GM13976 (cell line): ENCODE data around the gene TUBA1C.

Experiments used
- DNase-seq: peaks from one replicate; pipeline ENCODE4 v3.0.0; 2012; ENCODE audit warnings: low spot score
- in situ Hi-C: fragments of 300-500 bp; cut with MboI; formaldehyde crosslinking; loops from one replicate; pipeline ENCODE4 v1.12.0; 2022; ENCODE audit warnings: low sequenced_read_pairs, mixed read lengths, inconsistent platforms; ENCODE audit not compliant: unreplicated experiment
- TF ChIP-seq, protein P1 (sequence below): IDR thresholded peaks from 2 replicates; pipeline ENCODE4 v1.5.1; 2012; ENCODE audit warnings: borderline replicate concordance, mild to moderate bottlenecking; ENCODE audit not compliant: insufficient read depth; ENCODE audit errors: extremely low read depth, missing control alignments, control extremely low read depth

TUBA1C gene

DNA sequence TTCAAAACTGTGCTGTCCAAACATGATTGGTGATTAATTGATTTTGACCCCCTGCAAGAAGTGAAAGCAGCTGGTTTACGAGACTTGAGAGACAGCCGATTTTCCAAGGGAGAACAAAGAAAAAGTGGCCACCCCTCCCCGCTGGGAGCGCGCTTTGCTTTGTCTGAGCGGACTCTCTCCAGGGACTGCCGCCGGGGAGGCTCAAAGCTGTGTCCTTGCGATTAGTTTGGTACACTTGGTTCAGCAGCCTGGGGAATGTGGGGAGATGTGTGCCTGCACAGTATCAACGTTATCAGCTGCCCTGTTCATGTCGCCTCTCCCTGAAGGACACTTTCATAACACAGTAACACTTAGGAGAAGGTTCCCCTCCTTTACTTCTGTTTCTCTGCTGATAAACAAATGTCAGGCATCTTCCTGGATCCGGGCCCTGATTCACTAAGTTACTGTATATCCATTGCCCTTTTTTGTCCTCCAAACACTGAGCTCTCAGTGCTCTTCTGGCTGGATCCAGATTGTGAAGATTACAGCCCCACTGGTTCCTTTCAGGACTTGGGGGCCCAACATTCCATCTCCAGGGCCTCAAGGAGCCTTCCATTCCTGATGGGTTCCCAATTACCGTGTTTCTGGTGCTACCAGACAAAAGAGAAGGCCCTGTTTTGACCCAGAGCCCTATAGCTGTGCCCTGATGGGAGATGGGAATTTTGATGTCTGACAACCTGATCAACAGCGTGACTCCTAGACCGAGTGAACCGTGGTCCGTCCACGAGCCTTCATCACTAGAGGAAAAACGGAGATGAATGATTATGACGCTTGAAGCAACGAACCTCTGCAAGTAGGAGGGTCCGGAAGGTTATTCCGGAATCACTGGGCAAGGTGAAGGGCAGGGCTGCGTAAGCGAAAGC is 31.7 kb upstream of the TUBA1C start:
- no peak for DNase-seq
- TF ChIP-seq, protein P1, sequence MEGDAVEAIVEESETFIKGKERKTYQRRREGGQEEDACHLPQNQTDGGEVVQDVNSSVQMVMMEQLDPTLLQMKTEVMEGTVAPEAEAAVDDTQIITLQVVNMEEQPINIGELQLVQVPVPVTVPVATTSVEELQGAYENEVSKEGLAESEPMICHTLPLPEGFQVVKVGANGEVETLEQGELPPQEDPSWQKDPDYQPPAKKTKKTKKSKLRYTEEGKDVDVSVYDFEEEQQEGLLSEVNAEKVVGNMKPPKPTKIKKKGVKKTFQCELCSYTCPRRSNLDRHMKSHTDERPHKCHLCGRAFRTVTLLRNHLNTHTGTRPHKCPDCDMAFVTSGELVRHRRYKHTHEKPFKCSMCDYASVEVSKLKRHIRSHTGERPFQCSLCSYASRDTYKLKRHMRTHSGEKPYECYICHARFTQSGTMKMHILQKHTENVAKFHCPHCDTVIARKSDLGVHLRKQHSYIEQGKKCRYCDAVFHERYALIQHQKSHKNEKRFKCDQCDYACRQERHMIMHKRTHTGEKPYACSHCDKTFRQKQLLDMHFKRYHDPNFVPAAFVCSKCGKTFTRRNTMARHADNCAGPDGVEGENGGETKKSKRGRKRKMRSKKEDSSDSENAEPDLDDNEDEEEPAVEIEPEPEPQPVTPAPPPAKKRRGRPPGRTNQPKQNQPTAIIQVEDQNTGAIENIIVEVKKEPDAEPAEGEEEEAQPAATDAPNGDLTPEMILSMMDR: no peak
- in situ Hi-C loops: loop anchor here (10.0 kb wide), 1 partner anchor 168 kb away; the partner anchor contains the start of genes KMT2D and RHEBL1

DNA sequence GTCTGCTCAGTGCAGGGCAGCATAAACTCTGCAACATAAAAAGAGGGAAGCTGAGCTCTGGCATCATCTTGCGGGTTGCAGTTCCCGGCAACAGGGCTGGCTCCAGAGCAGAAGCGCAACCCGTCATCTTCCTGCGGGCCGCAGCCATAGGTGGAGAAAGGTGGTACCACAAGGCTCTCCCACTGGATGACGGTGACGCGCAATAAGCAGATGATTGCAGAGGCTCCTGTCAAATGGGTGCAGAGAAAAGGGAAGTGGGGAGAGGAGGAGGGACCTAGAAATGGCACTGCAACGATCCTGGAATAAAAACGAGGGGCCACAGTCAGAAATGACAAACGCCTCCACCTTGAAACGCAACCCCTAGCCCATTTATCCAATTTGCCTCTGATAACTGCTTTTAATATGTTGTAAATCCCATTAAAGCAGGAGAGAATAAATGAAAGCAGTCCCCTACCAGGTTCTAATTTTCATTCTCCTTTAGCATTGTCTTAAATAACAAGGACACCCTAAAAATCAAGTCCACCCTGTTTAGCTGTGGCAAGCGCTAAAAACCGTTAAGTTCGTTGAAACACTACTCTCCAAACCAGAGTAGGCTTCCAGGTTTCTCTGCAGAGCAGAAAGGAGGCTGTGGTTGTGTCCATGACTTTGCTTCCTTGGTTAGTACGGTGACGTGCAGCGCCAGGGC is 30.9 kb upstream of the TUBA1C start:
- TF ChIP-seq, protein P1: no peak
- in situ Hi-C loops: loop anchor here (10.0 kb wide), 1 partner anchor 169 kb away; the partner anchor contains the start of genes KMT2D and RHEBL1
- DNase-seq: peak; percentile 49

DNA sequence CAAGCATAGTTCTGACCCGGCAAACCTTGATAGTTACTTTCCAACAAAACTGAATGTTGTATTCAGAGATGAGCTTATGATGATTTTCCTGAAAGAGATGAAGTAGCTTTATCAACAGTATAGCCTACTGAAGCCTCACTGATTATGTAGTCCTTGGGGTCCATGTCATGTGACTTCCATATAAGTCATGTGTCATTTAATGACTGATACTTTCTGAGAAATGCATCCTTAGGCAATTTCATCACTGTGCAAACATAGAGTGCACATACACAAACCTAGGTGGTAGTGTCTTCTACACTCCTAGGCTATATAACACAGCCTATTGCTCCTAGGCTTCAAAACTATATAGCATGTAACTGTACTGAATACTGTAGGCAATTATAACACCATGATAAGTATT is 28.5 kb upstream of the TUBA1C start:
- TF ChIP-seq, protein P1: no peak
- no peak for DNase-seq
- in situ Hi-C loops: loop anchor here (10.0 kb wide), 1 partner anchor 172 kb away; the partner anchor contains the start of genes KMT2D and RHEBL1

DNA sequence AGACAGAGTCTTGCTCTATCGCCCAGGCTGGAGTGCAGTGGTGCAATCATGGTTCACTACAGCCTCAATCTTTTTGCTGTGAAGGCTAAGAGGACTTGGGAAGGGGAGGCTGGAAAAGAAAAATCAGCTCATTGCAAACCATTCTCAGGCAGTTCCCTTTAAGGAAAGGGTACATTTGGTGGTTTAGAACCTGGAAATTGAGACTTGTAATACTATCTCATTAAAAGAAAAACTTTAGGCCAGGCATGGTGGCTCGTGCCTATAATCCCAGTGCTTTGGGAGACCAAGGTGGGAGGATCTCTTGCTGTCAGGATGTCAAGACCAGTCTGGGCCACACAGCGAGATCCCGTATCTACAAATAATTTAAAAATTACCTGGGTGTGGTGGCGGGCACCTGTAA is 21.3 kb upstream of the TUBA1C start:
- TF ChIP-seq, protein P1: no peak
- in situ Hi-C loops: no loop called here
- no peak for DNase-seq

DNA sequence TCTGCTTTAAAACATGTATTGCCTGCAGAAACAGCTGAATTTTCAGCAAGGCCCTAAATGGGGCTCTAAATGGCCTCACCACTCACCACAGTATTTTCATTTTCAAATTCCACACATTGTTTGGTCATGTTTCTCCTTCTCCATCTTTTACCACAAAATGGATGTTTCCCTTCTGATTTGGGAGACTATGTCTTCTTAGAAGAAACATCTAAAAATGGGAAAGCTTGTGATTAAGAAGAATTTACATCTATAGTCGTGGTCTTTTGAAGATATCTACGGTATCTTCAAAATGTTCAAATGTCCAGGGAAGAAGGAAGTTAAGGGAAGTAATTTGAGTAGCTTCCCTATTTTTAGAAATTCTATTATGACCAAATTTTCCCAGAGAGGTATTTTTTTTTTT is 20.7 kb upstream of the TUBA1C start:
- TF ChIP-seq, protein P1: no peak
- in situ Hi-C loops: no loop called here
- no peak for DNase-seq

DNA sequence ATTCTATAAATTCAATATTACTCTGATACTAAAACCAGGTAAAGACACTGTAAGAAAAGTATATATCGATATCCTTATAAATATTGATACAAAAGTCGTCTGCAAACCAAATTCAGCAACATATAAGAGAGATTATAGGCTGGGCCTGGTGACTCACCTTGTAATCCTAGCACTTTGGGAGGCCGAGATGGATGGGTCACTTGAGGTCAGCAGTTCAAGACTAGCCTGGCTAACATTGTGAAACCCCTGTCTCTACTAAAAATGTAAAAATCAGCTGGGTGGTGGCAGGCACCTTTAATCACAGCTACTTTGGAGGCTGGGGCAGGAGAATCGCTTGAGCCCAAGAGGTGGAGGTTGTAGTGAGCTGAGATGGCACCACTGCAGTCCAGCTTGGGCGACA is 13.5 kb upstream of the TUBA1C start:
- in situ Hi-C loops: no loop called here
- TF ChIP-seq, protein P1: no peak
- DNase-seq: no peak
